SH-SY5Y (cell line): Measurements from ENCODE around the gene ZBED1.

ENCODE experiments used
- GATA2 ChIP-seq: IDR thresholded peaks from 2 replicates; pipeline ENCODE4 v1.6.1; 2011; ENCODE audit warnings: mild to moderate bottlenecking, low read depth, low read length
- GATA3 ChIP-seq: IDR thresholded peaks from 2 replicates; pipeline ENCODE4 v1.6.1; 2011; ENCODE audit warnings: low read depth, mild to moderate bottlenecking, low read length, moderate library complexity

DNA sequence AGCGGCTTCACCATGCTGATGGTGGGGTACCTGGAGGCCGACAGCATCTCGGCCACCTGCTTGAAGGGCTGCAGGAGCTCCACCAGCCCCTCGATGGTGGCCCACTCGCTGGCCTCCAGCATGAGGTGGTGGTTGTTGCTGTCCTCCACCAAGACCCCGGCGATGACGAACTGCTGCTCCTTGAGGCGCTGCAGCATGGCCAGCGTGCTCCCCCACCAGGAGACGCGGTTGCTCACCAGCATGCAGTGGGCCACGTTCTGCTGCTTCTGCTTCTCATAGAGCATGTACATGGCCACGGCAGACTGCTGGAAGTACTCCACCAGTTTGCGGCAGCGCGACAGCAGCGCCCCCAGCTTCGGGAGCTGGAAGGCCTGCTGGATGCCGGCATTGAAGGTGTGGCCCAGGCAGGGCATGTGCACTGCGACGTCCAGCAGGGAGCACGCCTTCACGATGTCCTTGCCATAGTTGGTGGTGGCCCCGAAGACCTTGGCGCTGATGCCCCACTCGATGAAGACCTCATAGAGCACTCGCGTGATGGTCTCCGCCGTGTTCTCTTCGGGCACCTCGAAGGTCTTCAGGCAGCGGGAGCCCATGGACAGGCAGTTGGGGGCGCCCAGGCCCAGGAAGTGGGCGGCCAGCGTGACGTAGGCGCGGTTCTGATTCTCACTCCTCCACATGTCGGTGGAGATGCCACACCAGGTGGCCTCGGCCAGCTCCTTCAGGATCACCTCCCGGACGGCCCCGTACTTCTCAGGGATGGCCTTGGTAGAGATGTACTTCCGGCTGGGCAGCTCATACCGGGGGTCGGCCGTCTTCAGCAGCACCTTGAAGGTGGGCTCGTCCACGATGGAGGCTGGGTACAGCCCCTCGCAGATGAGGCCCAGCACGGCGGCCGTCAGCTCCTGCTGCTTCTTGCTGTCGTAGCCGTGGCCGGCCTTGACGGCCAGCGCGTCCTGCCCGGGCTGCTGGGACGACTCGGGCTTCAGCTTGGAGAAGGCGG is 11.0 kb downstream of the ZBED1 start:
- TF ChIP-seq GATA3 (no peak), GATA2 (no peak)
